LNCaP clone FGC (cell line): ENCODE results near the gene ADRA2B.

Source experiments
- DNase-seq: peaks from one replicate; pipeline ENCODE4 v3.0.0-alpha.2; 2011; ENCODE audit warnings: low read depth
- H3K4me3 ChIP-seq: 2 replicates; pipeline ENCODE4 v1.5.1; 2011; ENCODE audit warnings: mild to moderate bottlenecking, low read depth, low read length, control low read depth
- TF ChIP-seq, protein P1 (sequence below): IDR thresholded peaks from 2 replicates; pipeline ENCODE4 v1.5.1; 2012; ENCODE audit warnings: mild to moderate bottlenecking; ENCODE audit not compliant: control insufficient read depth, insufficient read depth; ENCODE audit errors: extremely low read depth

ADRA2B gene

DNA sequence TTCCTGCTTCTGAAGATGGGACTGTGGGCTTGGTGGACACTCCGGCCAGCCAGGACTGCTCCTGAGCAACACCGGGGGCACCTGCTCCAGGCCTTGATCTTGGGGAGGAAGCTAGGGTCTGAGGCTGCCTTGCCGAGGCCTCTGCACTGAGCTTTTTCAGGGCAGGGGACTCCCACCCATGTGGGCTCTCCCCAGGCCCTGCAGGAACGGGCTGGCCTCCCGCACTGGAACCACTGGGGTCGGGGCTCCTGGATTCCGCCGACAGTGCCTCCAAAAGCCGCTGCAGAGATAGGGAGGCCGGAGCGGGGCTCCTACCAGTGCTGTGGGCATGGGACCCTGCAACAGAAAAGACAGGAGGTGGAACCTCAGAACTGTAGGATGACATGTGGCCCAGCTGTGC is 7.6 kb upstream of the ADRA2B start:
- TF ChIP-seq, protein P1, sequence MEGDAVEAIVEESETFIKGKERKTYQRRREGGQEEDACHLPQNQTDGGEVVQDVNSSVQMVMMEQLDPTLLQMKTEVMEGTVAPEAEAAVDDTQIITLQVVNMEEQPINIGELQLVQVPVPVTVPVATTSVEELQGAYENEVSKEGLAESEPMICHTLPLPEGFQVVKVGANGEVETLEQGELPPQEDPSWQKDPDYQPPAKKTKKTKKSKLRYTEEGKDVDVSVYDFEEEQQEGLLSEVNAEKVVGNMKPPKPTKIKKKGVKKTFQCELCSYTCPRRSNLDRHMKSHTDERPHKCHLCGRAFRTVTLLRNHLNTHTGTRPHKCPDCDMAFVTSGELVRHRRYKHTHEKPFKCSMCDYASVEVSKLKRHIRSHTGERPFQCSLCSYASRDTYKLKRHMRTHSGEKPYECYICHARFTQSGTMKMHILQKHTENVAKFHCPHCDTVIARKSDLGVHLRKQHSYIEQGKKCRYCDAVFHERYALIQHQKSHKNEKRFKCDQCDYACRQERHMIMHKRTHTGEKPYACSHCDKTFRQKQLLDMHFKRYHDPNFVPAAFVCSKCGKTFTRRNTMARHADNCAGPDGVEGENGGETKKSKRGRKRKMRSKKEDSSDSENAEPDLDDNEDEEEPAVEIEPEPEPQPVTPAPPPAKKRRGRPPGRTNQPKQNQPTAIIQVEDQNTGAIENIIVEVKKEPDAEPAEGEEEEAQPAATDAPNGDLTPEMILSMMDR, result no peak
- no peak for DNase-seq
- H3K4me3 ChIP-seq, result no peak overlapping the region

DNA sequence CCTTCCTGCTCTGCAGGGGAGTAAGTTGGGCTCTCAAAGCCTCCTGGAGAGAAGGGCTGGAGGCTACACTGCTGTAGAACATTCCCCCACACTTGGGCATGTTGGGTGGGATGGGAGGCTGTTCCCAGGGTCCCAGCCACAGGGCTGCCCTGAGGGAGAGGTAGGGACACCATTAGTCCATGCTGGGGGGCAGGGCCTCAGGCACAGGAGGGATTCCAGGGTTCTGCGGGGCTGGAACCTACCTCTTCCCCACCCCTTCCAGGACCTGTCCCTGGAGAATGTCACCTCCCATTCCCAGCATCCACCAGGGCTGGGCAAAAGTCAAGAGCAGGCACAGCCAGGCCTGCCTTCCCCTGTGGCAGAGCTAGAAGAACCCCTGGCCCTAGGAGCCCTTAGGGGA is 6.9 kb upstream of the ADRA2B start:
- no peak overlapping the region for H3K4me3 ChIP-seq
- TF ChIP-seq, protein P1, result no peak
- no peak for DNase-seq

DNA sequence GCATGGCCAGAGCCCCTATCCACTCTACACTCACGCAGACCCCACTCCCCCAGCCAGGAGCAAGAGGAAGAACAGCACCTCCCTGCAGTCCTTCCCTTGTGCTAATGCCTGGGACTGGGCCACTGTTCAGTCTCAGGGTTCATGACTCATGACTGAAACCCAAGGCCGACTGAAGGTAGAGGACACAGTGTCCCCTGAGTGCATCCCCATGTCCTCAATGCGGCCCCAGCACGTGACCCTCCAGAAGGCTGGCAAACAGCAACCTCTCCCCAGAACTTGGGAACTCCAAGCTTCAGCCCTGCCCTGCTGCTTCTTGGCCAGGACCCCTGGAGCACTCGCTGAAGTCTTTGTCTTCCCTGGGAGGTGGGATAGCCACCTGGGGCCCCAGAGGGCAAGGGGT is 6.0 kb upstream of the ADRA2B start:
- H3K4me3 ChIP-seq, result no peak overlapping the region
- TF ChIP-seq, protein P1, result no peak
- DNase-seq, result no peak

- DNase-seq, result no peak
- TF ChIP-seq, protein P1, result no peak
- no peak overlapping the region for H3K4me3 ChIP-seq
These were observed 5.0 kb upstream of the ADRA2B start for GRCh38 chr2:96121414-96121813.

- TF ChIP-seq, protein P1, result no peak
- no peak for DNase-seq
- H3K4me3 ChIP-seq, result no peak overlapping the region
These were observed 4.6 kb upstream of the ADRA2B start for GRCh38 chr2:96120991-96121390.

GRCh38 chr2:96120091-96120720 is 3.8 kb upstream of the ADRA2B start:
- TF ChIP-seq, protein P1, result no peak
- DNase-seq, result no peak
- H3K4me3 ChIP-seq, result no peak overlapping the region

GRCh38 chr2:96119389-96119751 is 3.0 kb upstream of the ADRA2B start:
- no peak overlapping the region for H3K4me3 ChIP-seq
- TF ChIP-seq, protein P1, result no peak
- DNase-seq, result no peak
